K562 (cell line): ENCODE results near the gene ADAP1. TPM values are rescaled to one million over a fixed set of nuclear protein-coding genes. Genes with fewer than 3 reads are reported as not detected.

Experiments used
- ATAC-seq: fragments of 200-7000 bp; cut with Tn5 transposase; 3 replicates; pipeline ENCODE4 v1.9.1; 2020; ENCODE audit warnings: moderate library complexity
- BruUV-seq: library from RNA; stranded (reverse); fragments of 400-500 nt; replicated peaks from 2 replicates; lab custom pipeline; 2021; lab: Mats Ljungman, UMichigan
- CTCF ChIA-PET: fragments of 300-600 bp; formaldehyde crosslinking; extraction: SDS; loops from one replicate; lab custom pipeline; 2021; ENCODE audit warnings: low intra/inter-chr PET ratio; lab: Yijun Ruan, JAX
- POLR2A ChIA-PET: fragments of 300-600, 350-650 bp; sonication (Branson Sonifier 250); formaldehyde crosslinking; extraction: SDS; loops from one replicate; lab custom pipeline; 2021; ENCODE audit warnings: antibody characterized with exemption, inconsistent platforms; lab: Yijun Ruan, JAX
- DNase-seq, 4 experiments: peaks; one replicate each; pipeline versions ENCODE4 v3.0.0 to v3.0.0-alpha.2; 2011 to 2018; ENCODE audit warnings: low spot score in 3 of 4, mixed read lengths in 3 of 4; ENCODE audit errors: extremely low read depth in 1 of 4
- FAIRE-seq: peaks from 2 replicates; lab custom pipeline; 2011; peaks lifted over from hg19 to GRCh38; lab: Jason Lieb, UNC
- H2AFZ ChIP-seq: 2 replicates; pipeline ENCODE4 v1.6.0; 2011; ENCODE audit warnings: low read depth, low read length, control low read depth, inconsistent platforms
- H3K27ac ChIP-seq: fragments of 200-600 bp; 3 replicates; pipeline ENCODE4 v1.8.0; 2011; ENCODE audit warnings: low read depth, mild to moderate bottlenecking, control low read depth, inconsistent platforms, low read length, moderate library complexity, mixed read lengths; ENCODE audit errors: extremely low read depth
- H3K27me3 ChIP-seq, 2 experiments: fragments of 300-600 bp in 1 of 2; 2 replicates in 1 of 2; 3 replicates in 1 of 2; pipeline versions ENCODE4 v1.6.0 to v1.8.0; 2011; ENCODE audit warnings: inconsistent platforms in 2 of 2, low read length in 2 of 2, mild to moderate bottlenecking in 1 of 2, mixed read lengths in 1 of 2, moderate library complexity in 1 of 2; ENCODE audit not compliant: control insufficient read depth in 2 of 2, insufficient read depth in 2 of 2
- H3K36me3 ChIP-seq: fragments of 300-600 bp; 3 replicates; pipeline ENCODE4 v1.8.0; 2011; ENCODE audit warnings: mild to moderate bottlenecking, low read length, inconsistent platforms; ENCODE audit not compliant: control insufficient read depth, insufficient read depth
- H3K4me1 ChIP-seq, 2 experiments: fragments of 200-600 bp in 1 of 2; replicated peaks in 1 of 2; 2 replicates in 1 of 2; 3 replicates in 1 of 2; pipeline versions ENCODE4 v1.5.1 to v1.8.0; 2011; ENCODE audit warnings: inconsistent platforms in 2 of 2, low read length in 2 of 2, mild to moderate bottlenecking in 1 of 2, mixed read lengths in 1 of 2, moderate library complexity in 1 of 2; ENCODE audit not compliant: control insufficient read depth in 2 of 2, insufficient read depth in 2 of 2
- H3K4me2 ChIP-seq: 2 replicates; pipeline ENCODE4 v1.6.1; 2011; ENCODE audit warnings: low read length, control low read depth, inconsistent platforms, mixed read lengths; ENCODE audit not compliant: insufficient read depth
- H3K4me3 ChIP-seq: fragments of 200-600 bp; sonication (generic), shearing (Covaris generic); 2 replicates; pipeline ENCODE4 v1.5.1; 2016; ENCODE audit warnings: control low read depth, inconsistent platforms
- H3K79me2 ChIP-seq: fragments of 200-600 bp; 3 replicates; pipeline ENCODE4 v1.8.0; 2011; ENCODE audit warnings: low read length, inconsistent platforms; ENCODE audit not compliant: control insufficient read depth, insufficient read depth
- H3K9ac ChIP-seq, 2 experiments: 2 replicates each; pipeline versions ENCODE4 v1.6.0 to v1.6.1; 2011; ENCODE audit warnings: low read depth in 2 of 2, low read length in 2 of 2, control low read depth in 1 of 2, inconsistent platforms in 1 of 2, mild to moderate bottlenecking in 1 of 2, mixed read lengths in 1 of 2; ENCODE audit not compliant: insufficient read depth in 1 of 2
- H3K9me1 ChIP-seq: one replicate; pipeline ENCODE4 v1.6.0; 2011; ENCODE audit warnings: inconsistent platforms, mild to moderate bottlenecking, low read length, moderate library complexity; ENCODE audit not compliant: control insufficient read depth, insufficient read depth
- H3K9me3 ChIP-seq: replicated peaks from 2 replicates; pipeline ENCODE4 v1.5.1; 2011; ENCODE audit warnings: low read depth, low read length, inconsistent platforms; ENCODE audit not compliant: control insufficient read depth, insufficient read depth
- H4K20me1 ChIP-seq: replicated peaks from 2 replicates; pipeline ENCODE4 v1.6.1; 2011; ENCODE audit warnings: low read length, inconsistent platforms, mixed read lengths; ENCODE audit not compliant: control insufficient read depth, insufficient read depth
- E2F8 ChIP-seq: fragments of 450-650 bp; IDR thresholded peaks from 2 replicates; pipeline ENCODE4 v1.7.1; 2018; ENCODE audit warnings: mild to moderate bottlenecking, low read depth; ENCODE audit not compliant: partially characterized antibody
- FIP1L1 ChIP-seq: fragments of 200-400 bp; formaldehyde crosslinking; IDR thresholded peaks from 2 replicates; pipeline ENCODE4 v1.6.1; 2018; ENCODE audit warnings: mild to moderate bottlenecking, low read depth, low read length; ENCODE audit not compliant: poor library complexity, severe bottlenecking
- GATAD2A ChIP-seq: fragments of 450-650 bp; IDR thresholded peaks from 2 replicates; pipeline ENCODE4 v1.6.1; 2017
- MAX ChIP-seq: sonication (generic); formaldehyde crosslinking; IDR thresholded peaks from 2 replicates; pipeline ENCODE4 v1.9.0; 2022; ENCODE audit warnings: mild to moderate bottlenecking, missing genetic modification reagents
- WGBS: fragments of 100-300 bp; shearing (Covaris generic); methylation state at CpG from one replicate; pipeline ENCODE4 v1.1.6; 2016; ENCODE audit warnings: low coverage, mixed read lengths; ENCODE audit not compliant: insufficient coverage; ENCODE audit errors: missing lambda C conversion rate; 5-methylcytosine and 5-hydroxymethylcytosine counted together
- in situ Hi-C: fragments of 300-500 bp; cut with MboI; formaldehyde crosslinking; loops from 4 replicates; pipeline ENCODE4 v1.15.0; 2018; ENCODE audit warnings: inconsistent platforms, mixed read lengths
- intact Hi-C: fragments of 100-400 bp; cut with micrococcal nuclease; formaldehyde crosslinking; loops from 2 replicates; pipeline ENCODE4 v1.14.2; 2022
- polyA plus RNA-seq, 8 experiments: library from polyadenylated mRNA; depleted of rRNA in 4 of 8; stranded (reverse) in 5 of 8; unstranded in 3 of 8; fragments of >200 nt; fragmentation: Nextera tagmentation in 2 of 8; fragmentation: Illumina TruSeq in 1 of 8; extraction: Ambion mirVana in 2 of 8; extraction: Trizol in 1 of 8; gene quantifications; 2 replicates each; pipeline versions ENCODE4 v1.2.1 to v1.2.3, GENCODE V29; 2011 to 2014; ENCODE audit warnings: inconsistent platforms in 1 of 8, missing spikeins in 1 of 8
- total RNA-seq, 7 experiments: library from RNA; depleted of rRNA in 6 of 7; stranded (reverse); fragments of >200 nt in 6 of 7; fragmentation: Illumina TruSeq in 2 of 7; extraction: Trizol in 2 of 7; gene quantifications; 2 replicates each; pipeline versions ENCODE4 v1.2.1 to v1.2.3, GENCODE V29; 2011 to 2021; ENCODE audit warnings: low replicate concordance in 1 of 7

ADAP1 gene
- total and polyA plus RNA-seq, 9 of the 15 experiments (the other 6 are each of a cell fraction or from before 2014, with no cell fraction given) = 0.27 to 1.4 (median 0.52) TPM; not detected in 3

GRCh38 chr7:983004-983615, 28.6 kb upstream of the ADAP1 start, which contains the start of gene CYP2W1:
Gene CYP2W1 (plus strand): TSS chr7:983181. CDS start chr7:983212, 31 bp downstream.
- Histone ChIP-seq H3K79me2 (no peaks in the 10 kb centered on the region), H3K27ac (no peak within 1 kb of the TSS), H3K27me3 (peaks cover 12 to 48% of the 10 kb centered on the region in 2 experiments; a peak in 4 of 5 replicates), H4K20me1 (0 out of 2 replicates have a peak, but pooled peaks cover 3% of the 10 kb centered on the region), H3K9ac (no peak within 1 kb of the TSS; a peak in 2 of 4 replicates), H3K4me3 (no peak within 1 kb of the TSS), H3K4me1 (peaks cover 0 to 62% of the 10 kb centered on the region in 2 experiments; a peak in 2 of 5 replicates), H3K9me3 (no peaks in the 10 kb centered on the region; the same call in 1 of the 2 replicates), H3K4me2 (no peak within 1 kb of the TSS), H3K36me3 (no peaks in the 10 kb centered on the region), H2AFZ (no peak within 1 kb of the TSS), H3K9me1 (peaks cover 2% of the 10 kb centered on the region)
- 36% methylated on average over 18 of the region's 34 CpGs for WGBS
- POLR2A ChIA-PET = no interaction called here
- FAIRE-seq (no peak), DNase-seq (peak in 2 of 4 experiments; percentile 43 to 46), ATAC-seq (no peak)
- in situ Hi-C loops (loop anchor here (25.0 kb wide), 1 partner anchor 179 kb away; the partner anchor contains the start of gene ZFAND2A), intact Hi-C loops (no loop called here)
- TF ChIP-seq FIP1L1 (peak; percentile 31), GATAD2A (no peak), E2F8 (no peak), MAX (CRISPR knock-in tag) (peak; percentile 51)
- CTCF ChIA-PET = no interaction called here
- BruUV-seq = no TSS peak
